HCEC 1CT (cell line): ENCODE data around the gene MEIS2.
A peak's percentile ranks its signal among the peaks of the same experiment; 100 is the strongest.

Source experiments
- DNase-seq: peaks from one replicate; pipeline ENCODE4 v3.0.0-alpha.2; 2017

Gene MEIS2

DNA sequence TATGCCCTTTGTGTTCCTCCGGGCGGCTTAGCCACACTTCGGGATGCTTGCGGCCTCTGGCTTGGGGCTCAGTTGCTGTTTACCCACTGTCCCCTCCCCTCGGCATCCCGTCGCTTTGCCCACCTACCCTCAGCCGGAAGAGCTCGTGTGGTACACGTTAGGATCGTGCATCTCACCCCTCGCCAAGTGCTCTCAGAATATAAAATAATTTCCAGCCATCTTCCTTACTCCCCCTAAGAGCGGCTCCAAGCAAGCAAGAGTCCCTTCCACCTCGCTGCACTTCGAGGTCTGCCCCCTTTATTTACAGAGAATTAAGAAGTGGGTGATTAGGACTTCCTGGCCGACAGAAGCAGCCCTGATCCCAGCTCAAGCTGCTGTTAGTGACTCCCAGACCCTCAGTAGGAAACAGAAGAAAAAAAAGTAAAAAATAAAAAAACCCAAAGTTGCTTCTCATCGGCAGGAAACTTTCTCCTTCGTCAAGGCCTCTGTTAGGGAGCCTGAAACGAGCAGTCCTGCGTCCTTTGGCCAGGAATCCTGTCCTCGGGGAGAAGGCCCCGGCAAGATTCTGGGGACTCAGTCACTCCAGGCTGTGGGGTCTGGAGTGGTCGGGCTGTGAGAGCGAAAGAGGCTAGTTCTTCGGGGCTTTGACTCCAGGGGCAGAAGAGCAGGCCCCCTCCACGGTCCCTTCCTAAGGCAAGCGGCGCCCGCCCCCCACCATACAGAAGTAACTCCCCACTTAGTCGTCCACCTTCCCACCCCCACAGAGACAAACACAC is 3.0 kb downstream of the MEIS2 start:
- DNase-seq = peak; percentile 45

DNA sequence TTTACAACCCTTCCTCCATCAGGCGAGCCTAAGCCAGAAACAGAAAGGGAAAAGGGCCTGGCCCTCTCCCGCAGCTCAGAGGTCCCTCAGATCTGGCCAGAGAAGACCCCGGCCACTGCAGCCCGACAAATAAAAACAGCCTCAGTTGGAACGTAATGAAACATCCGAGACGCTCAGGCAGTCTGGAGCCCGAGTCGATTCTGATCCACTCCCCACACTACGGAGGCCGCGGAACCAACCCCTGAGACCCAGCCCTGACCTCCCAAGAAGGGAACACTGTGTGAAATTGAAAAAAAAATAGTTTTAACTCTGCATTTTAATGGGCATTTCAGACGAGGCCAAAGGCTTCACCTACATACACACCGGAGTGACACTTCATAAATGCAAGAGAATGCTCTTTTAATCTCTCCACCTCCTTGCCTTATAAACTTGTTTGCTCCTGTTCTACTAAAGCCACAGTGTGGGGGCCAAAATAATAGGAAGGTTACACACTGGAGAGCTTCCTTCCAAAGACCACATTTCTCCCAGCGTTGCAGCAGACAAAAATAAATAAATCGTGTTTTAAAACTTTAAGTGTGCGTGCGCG is 3.7 kb downstream of the MEIS2 start:
- no peak for DNase-seq

GRCh38 chr15:37095770-37096557 is 4.4 kb downstream of the MEIS2 start:
- peak; percentile 43 for DNase-seq

DNA sequence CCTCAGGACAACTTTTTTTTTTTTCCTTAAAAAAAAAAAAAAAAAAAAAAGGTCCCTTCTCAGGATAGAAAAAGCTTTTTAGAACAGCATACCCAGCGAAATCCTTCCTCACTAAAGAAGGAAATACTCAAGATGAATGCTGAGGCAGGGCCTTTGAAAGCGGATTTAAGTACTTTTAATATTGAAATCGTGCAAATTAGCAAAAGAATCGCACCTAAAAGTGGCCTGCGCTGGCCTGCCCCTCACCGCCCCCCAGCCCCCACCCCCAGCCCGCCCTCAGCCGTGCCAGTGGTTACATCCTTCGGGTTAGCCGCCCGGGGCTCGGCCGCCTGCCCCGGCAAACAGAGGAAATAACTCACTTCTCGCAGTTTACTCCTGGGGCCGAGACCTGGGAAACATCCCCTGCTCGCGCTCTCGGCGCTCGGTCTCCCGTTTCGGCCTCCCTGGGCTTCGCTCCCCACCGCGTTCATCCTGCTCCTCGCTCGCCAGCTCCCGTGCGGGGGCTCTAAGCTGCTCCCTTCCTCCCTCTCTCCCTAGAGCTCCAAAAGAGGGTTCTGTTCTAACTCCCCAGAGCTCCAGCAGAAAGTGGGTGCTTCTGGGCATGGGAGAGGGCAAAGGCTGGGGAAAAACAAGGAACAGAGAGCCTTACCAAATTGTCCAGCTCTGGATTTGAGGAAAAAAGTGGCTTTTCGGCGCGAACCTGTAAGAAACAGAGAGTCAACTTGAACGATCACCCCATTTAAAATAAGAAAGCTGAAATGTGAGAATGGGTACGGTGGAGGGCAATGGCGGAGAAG is 5.2 kb downstream of the MEIS2 start:
- peak; percentile 43 for DNase-seq

DNA sequence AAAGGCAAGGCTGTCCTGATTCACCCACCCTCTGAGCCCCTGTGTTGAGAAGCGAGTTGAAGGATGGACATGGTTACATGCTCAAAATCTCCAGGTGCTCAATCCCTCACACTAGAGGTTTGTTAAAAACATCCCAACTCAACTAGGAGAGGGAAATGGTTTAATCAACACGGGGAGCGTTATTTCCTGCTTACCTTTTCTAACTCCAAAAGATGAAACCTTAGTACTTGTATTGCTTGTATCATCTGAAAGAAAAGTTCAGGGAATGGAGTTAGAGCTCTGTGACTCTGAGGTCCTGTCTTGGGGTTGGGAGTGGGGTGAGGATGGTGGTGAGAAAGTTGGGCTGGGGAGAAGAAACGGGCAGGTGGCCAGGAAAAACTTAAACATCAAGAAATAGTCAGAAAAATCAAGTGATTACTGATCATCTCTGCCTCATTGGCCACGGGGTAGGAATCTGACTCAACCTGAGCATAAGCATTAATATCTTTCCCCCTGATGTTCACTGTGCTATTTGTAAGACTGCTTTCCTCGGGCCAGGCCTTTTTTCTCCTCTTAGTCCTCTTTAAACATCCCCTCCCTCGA is 5.9 kb downstream of the MEIS2 start:
- peak; percentile 78 for DNase-seq

GRCh38 chr15:37093480-37094332 is 6.6 kb downstream of the MEIS2 start:
- peak; percentile 83 for DNase-seq

- DNase-seq = no peak
Measured at GRCh38 chr15:37090543-37091175, 9.7 kb downstream of the MEIS2 start.

DNA sequence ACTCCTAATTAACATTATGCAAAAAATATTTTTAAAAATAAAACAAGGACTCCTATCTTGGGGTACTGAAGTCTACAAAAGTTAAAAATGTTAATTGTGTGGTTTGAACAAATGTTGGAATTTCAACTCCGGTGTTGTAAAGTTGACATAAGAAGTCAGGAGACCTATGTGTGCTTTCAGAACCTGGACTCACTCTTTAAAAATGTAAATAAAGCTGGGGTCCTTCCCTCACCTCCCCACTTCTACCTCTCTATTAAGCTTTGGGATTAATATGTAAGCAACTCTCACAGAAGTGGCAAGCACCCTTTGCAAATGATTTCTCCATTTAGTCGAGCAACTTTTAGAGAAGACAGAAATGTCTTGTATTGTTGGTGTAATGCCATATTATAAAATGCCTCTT is 11.9 kb downstream of the MEIS2 start:
- no peak for DNase-seq

DNA sequence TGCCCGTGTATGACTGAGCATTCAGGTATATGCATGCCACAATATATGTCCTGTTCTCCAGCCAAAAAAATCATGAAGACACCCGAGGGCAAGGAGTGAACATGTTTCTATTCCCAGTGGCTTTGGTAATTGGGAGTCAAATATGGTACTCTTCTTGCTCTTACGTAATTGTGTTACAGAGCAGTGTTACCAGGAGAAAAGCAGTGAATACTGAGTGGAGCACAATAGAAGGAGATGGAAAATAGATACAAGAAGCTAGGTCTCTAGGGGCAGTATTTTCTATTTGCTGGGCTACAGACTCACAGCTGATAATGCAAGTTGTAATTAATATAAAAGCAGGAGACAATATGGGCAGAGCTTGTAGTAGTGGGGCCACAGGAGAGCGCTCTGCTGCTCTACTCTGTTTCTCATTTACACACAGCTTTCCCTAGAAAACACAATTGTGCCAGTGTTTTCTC is 13.2 kb downstream of the MEIS2 start:
- no peak for DNase-seq

DNA sequence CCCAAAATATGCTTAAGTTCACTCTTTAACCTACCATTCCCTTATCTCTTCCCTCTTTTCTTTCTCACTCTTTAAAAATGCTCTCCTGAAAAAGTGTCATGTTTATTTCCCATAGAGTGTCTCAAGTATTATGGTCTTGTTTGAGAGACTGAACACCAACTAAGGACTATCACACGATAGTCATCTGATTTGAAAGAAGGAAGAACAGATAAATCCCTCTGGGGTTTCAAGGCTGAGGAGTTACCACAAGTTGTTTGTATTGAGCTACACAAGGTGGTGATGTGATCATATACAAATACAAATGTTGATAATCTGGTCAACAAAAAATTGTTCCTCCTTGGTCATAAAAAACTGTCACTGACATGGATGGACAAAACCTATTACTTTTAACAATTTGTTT is 13.8 kb downstream of the MEIS2 start:
- DNase-seq = no peak

GRCh38 chr15:37086120-37086519 is 14.2 kb downstream of the MEIS2 start:
- DNase-seq = no peak

GRCh38 chr15:37084602-37085001 is 15.7 kb downstream of the MEIS2 start:
- DNase-seq = no peak

- DNase-seq = no peak
Measured at GRCh38 chr15:37083610-37084009, 16.7 kb downstream of the MEIS2 start.

- no peak for DNase-seq
Measured at GRCh38 chr15:37081983-37082382, 18.4 kb downstream of the MEIS2 start.

GRCh38 chr15:37080261-37080921 is 20.0 kb downstream of the MEIS2 start:
- no peak for DNase-seq

DNA sequence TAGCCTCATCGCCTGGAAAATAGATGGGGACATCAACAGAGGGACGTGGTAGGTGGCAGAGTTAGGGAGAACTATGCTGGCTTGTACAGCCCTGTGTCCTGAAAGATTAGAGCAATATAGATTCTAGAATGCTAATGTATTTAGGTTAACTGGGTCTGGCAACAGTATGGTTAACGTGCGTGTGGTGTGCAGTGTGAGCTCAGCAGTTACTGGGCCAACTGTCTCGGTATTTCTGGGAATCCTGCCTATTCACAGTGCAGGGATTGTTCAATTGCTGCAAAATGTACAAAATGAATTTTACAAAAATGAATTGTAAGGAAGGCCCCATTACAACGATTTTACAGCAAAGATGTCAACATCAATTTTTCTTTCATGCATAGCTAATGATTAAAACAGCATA is 20.6 kb downstream of the MEIS2 start:
- no peak for DNase-seq

DNA sequence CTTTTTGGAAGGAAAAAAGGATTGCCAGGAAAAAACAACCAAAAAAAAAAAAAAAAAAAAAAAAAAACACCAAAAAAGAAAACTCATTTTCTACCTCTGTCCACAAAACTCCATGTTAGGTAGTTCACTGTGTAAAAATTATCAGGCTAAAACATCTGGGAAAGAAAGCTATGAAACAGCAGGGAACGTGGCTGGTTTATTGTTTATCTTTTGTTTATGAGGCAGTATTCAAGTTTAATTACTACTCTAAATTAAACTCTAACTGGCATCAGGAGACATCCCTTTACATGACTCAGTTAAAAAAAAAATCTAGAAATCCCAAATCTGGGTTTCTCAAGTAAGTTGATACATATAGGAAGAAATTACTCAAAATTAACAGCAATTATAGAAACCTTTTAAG is 21.8 kb downstream of the MEIS2 start:
- no peak for DNase-seq

DNA sequence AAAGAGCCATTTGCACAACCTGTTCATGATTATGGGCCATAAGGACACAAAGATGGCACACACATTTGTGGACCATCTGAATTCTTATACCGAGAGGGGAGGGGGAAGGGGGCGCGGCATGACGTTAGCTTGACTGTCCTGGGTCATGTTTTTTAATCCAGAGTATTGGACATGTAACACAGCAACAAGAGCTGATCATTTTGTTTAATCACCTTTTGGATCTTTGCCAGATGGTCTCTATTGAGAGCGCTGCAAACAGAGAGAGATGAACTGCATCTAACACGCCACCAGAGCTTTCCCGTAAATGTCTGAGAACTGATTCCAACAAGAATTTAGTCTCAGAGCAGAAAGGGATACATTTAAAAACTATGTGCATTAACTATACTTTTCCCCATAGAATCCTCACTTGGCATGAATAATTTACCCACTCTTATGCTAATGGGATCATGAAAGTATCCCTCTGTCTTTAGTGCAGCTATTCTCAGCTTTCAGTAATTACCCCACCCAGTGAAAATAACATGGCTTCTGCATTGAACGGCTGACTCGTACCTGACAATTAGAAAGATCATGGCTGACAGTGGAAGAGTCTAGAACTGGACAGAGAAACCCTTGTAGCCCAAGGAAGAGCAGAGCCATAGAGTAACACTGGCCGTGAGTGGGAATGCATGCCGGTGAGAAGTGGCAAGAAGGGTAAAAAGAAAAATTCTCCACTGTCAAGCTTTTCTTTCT is 22.6 kb downstream of the MEIS2 start:
- no peak for DNase-seq

DNA sequence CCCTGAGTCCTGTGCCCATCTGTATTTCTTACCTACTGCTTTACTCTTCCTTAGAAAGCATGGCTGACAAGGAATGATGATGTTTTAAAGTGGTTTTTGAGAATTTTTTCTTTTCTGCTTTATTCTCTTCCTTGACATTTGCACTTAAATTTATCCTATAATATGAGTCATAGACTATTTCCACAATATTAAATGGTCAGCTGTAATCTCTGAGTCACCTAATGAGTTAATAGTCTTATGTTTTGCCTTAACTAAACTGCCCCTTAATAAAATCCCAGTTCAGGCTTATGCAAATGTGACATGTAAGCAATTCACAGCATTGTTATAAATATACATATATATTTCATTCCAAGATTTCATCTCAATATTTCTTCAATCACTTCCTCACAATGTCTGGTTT is 23.8 kb downstream of the MEIS2 start:
- peak; percentile 58 for DNase-seq

GRCh38 chr15:37075777-37076176 is 24.6 kb downstream of the MEIS2 start:
- DNase-seq = no peak
